ENCODE results near the gene TTLL5. TPM values are rescaled to one million over a fixed set of nuclear protein-coding genes. Genes with fewer than 3 reads are reported as not detected.

TTLL5 gene
- total and polyA plus RNA-seq, 10 of the 15 experiments (the other 5 are each of a cell fraction or from before 2014, with no cell fraction given): 3.2 to 25.9 (median 13.8) TPM

GRCh38 chr14:75802486-75802885, 141.4 kb downstream of the TTLL5 start:
- no peaks in the 10 kb centered on the region for H3K79me2 ChIP-seq (ENCODE audit: control insufficient read depth, insufficient read depth, low read length)
- ChIA-PET CTCF (interaction anchor here (1.0 to 1.2 kb wide), 2 partner anchors 105 to 180 kb away, joined by 4 to 5 read pairs; partner anchors contain the start of gene TGFB3), RAD21 (ENCODE audit: unreplicated experiment) (interaction anchor here (1.3 kb wide), 1 partner anchor 93 kb away, joined by 3 read pairs; no protein-coding TSS in a partner anchor), POLR2A (no interaction called here), SMC1A (ENCODE audit: uncharacterized antibody, unreplicated experiment) (interaction anchor here (0.6 to 1.9 kb wide), 3 partner anchors 9 to 309 kb away, joined by 3 to 6 read pairs (median 3); no protein-coding TSS in a partner anchor)
- H2AFZ ChIP-seq (ENCODE audit: control insufficient read depth, low read depth, low read length): no peak overlapping the region
- FAIRE-seq (no peak), DNase-seq (ENCODE audit: low read depth, low spot score) (no peak), ATAC-seq (no peak)
- H3K4me2 ChIP-seq (ENCODE audit: control insufficient read depth, insufficient read depth): no peak overlapping the region
- TF ChIP-seq HCFC1 (IDR thresholded peaks at IDR 0.05; ENCODE audit: low read length) (no peak), CHD4 (IDR thresholded peaks at IDR 0.05) (no peak), CUX1 (IDR thresholded peaks at IDR 0.05; ENCODE audit: insufficient replicate concordance, low read depth, low read length) (no peak), ATF7 (IDR thresholded peaks at IDR 0.05; ENCODE audit: low read depth) (no peak), ASH2L (IDR thresholded peaks at IDR 0.05; ENCODE audit: borderline replicate concordance, low read depth) (no peak), GATAD2B (conservative IDR thresholded peaks at IDR 0.05; ENCODE audit: low read depth) (no peak), RFX5 (IDR thresholded peaks at IDR 0.05; ENCODE audit: low read depth, low read length) (no peak)
- H3K4me1 ChIP-seq (ENCODE audit: control insufficient read depth, insufficient read depth, low read length): no peaks in the 10 kb centered on the region
- H3K9ac ChIP-seq (ENCODE audit: control insufficient read depth, insufficient read depth, low read length): no peak overlapping the region
- no TSS peak for BruUV-seq (replicated peaks)
- H3K27ac ChIP-seq (ENCODE audit: control insufficient read depth, insufficient read depth): no peak overlapping the region
- H3K27me3 ChIP-seq (replicated peaks in 1 of 2; ENCODE audit: control insufficient read depth in 2 of 2, insufficient read depth in 2 of 2, low read length in 1 of 2): no peaks in the 10 kb centered on the region
- 88% methylated on average over 1 of the region's 1 CpG for WGBS (ENCODE audit: insufficient coverage, insufficient replicate concordance, low lambda C conversion rate, missing lambda C conversion rate)
- no peaks in the 10 kb centered on the region; a peak in 1 of 4 replicates for H3K36me3 ChIP-seq (ENCODE audit: control insufficient read depth in 2 of 2, insufficient read depth in 2 of 2, low read length in 1 of 2)
- in situ Hi-C loops (cut with MboI): no loop called here
- no peaks in the 10 kb centered on the region; the same call in 1 of the 3 replicates for H3K9me3 ChIP-seq (replicated peaks; ENCODE audit: control insufficient read depth, insufficient read depth, low read length)
- no peaks in the 10 kb centered on the region for H4K20me1 ChIP-seq (ENCODE audit: control insufficient read depth, insufficient read depth)
- H3K4me3 ChIP-seq: no peak overlapping the region
- intact Hi-C loops (cut with micrococcal nuclease; ENCODE audit: unreplicated experiment): no loop called here
